GM19324 (cell line): ENCODE results near the gene ERC1.
"Not testable (repeated sequence)": the region's sequence is repeated elsewhere in the genome, so short reads cannot be mapped to it uniquely, and the experiment has no call there.

Experiments used
- ATAC-seq: cut with Tn5 transposase; IDR thresholded peaks from one replicate; pipeline ENCODE4 v1.9.1; 2021; ENCODE audit warnings: mild to moderate bottlenecking, moderate library complexity; ENCODE audit not compliant: unreplicated experiment, low FRiP score

Gene ERC1

GRCh38 chr12:1065629-1066028 is 74.6 kb downstream of the ERC1 start:
- no peak for ATAC-seq

- no peak for ATAC-seq
Measured at GRCh38 chr12:1069846-1070245, 78.8 kb downstream of the ERC1 start.

GRCh38 chr12:1071182-1071581 is 80.2 kb downstream of the ERC1 start:
- ATAC-seq, result no peak

GRCh38 chr12:1073652-1074051 is 82.6 kb downstream of the ERC1 start:
- ATAC-seq, result no peak

GRCh38 chr12:1077036-1077803 is 86.2 kb downstream of the ERC1 start:
- ATAC-seq, result no peak

- ATAC-seq, result no peak
Measured at GRCh38 chr12:1078002-1078401, 87.0 kb downstream of the ERC1 start.

- ATAC-seq, result no peak
Measured at GRCh38 chr12:1080520-1081223, 89.6 kb downstream of the ERC1 start.

GRCh38 chr12:1083151-1083888 is 92.3 kb downstream of the ERC1 start:
- no peak for ATAC-seq

- no peak for ATAC-seq
Measured at GRCh38 chr12:1083889-1084262, 92.9 kb downstream of the ERC1 start.

GRCh38 chr12:1091350-1091749 is 100.3 kb downstream of the ERC1 start:
- ATAC-seq, result no peak

GRCh38 chr12:1093166-1093751 is 102.2 kb downstream of the ERC1 start:
- no peak for ATAC-seq

GRCh38 chr12:1094714-1095113 is 103.7 kb downstream of the ERC1 start:
- ATAC-seq, result no peak

- no peak for ATAC-seq
Measured at GRCh38 chr12:1099158-1099557, 108.1 kb downstream of the ERC1 start.

GRCh38 chr12:1099618-1100017 is 108.6 kb downstream of the ERC1 start:
- not testable (repeated sequence) for ATAC-seq

- no peak for ATAC-seq
Measured at GRCh38 chr12:1102115-1102514, 111.1 kb downstream of the ERC1 start.

- ATAC-seq, result no peak
Measured at GRCh38 chr12:1102791-1103450, 111.9 kb downstream of the ERC1 start.

- ATAC-seq, result no peak
Measured at GRCh38 chr12:1103632-1104031, 112.6 kb downstream of the ERC1 start.

- ATAC-seq, result no peak
Measured at GRCh38 chr12:1104088-1104800, 113.2 kb downstream of the ERC1 start.

- ATAC-seq, result no peak
Measured at GRCh38 chr12:1107669-1108068, 116.6 kb downstream of the ERC1 start.

GRCh38 chr12:1108276-1108675 is 117.3 kb downstream of the ERC1 start:
- no peak for ATAC-seq
